Transverse colon (tissue), 4 donors: ENCODE data around the gene AXIN1. TPM values are rescaled to one million over a fixed set of nuclear protein-coding genes. Genes with fewer than 3 reads are reported as not detected.
A peak's percentile ranks its signal among the peaks of the same experiment; 100 is the strongest.

Experiments used
- DNase-seq: peaks from one replicate; pipeline ENCODE4 v3.0.0-alpha.2; 2019
- H3K27ac ChIP-seq, 4 donors: fragments of 200-600 bp; sonication (generic); 2 replicates each; pipeline ENCODE4 v1.5.1; 2016 to 2018; ENCODE audit warnings: inconsistent platforms in 4 of 4
- H3K27me3 ChIP-seq: fragments of 200-600 bp; sonication (generic); 2 replicates; pipeline ENCODE4 v1.5.1; 2017; ENCODE audit warnings: inconsistent platforms
- H3K36me3 ChIP-seq, 4 donors: fragments of 200-600 bp; sonication (generic); 2 replicates each; pipeline ENCODE4 v1.5.1; 2017 to 2019; ENCODE audit warnings: inconsistent platforms in 4 of 4
- H3K4me1 ChIP-seq, 4 donors: fragments of 200-600 bp; sonication (generic); 2 replicates each; pipeline ENCODE4 v1.5.1; 2017 to 2020; ENCODE audit warnings: inconsistent platforms in 4 of 4
- H3K4me3 ChIP-seq, 4 donors: fragments of 200-600 bp; sonication (generic); 1 replicate in 1 of 4; 2 replicates in 3 of 4; pipeline versions ENCODE4 v1.5.1 to v1.6.1; 2017 to 2019; ENCODE audit warnings: inconsistent platforms in 4 of 4
- H3K9me3 ChIP-seq, 2 donors: fragments of 200-600 bp; sonication (generic); 2 replicates each; pipeline ENCODE4 v1.5.1; 2017 to 2019; ENCODE audit warnings: inconsistent platforms in 2 of 2
- CTCF ChIP-seq, 5 experiments: fragments of 200-600 bp in 3 of 5; fragments of 450-650 bp in 2 of 5; sonication (generic) in 3 of 5; IDR thresholded peaks; 1 replicate in 2 of 5; 2 replicates in 3 of 5; pipeline ENCODE4 v1.5.1; 2016 to 2017; ENCODE audit warnings: antibody characterized with exemption in 5 of 5, inconsistent platforms in 3 of 5, mild to moderate bottlenecking in 2 of 5, moderate library complexity in 1 of 5
- EP300 ChIP-seq: sonication (generic); formaldehyde crosslinking; IDR thresholded peaks from one replicate; pipeline ENCODE4 v1.6.1; 2017; ENCODE audit warnings: antibody characterized with exemption, low read depth
- POLR2A ChIP-seq: fragments of 450-650 bp; IDR thresholded peaks from one replicate; pipeline ENCODE4 v1.6.1; 2016; ENCODE audit warnings: antibody characterized with exemption, mild to moderate bottlenecking, moderate library complexity
- POLR2AphosphoS5 ChIP-seq, 3 donors: sonication (generic); formaldehyde crosslinking; IDR thresholded peaks; one replicate each; pipeline ENCODE4 v1.6.1; 2016; ENCODE audit warnings: antibody characterized with exemption in 3 of 3
- WGBS, 2 donors: methylation state at CpG; one replicate each; pipeline ENCODE4 v1.1.5; 2018; ENCODE audit warnings: low coverage in 1 of 2; 5-methylcytosine and 5-hydroxymethylcytosine counted together
- in situ Hi-C, 4 donors: fragments of 200-750 bp; cut with MboI; loops; one replicate each; pipeline versions ENCODE4 v1.15.0 to v1.15.1; 2017; ENCODE audit warnings: low sequenced_read_pairs in 3 of 4, low pct_ligation_motif_present in 1 of 4, low pct_unique_long_range_greater_than_20kb in 1 of 4
- intact Hi-C: fragments of 100-400 bp; cut with DNase I; formaldehyde crosslinking; loops from one replicate; pipeline ENCODE4 v1.15.1; 2023; ENCODE audit warnings: low total_unique reads
- total RNA-seq, 4 donors: library from RNA; depleted of rRNA; stranded (reverse); fragments of >200 nt; gene quantifications; one replicate each; pipeline ENCODE4 v1.1.0, GENCODE V29; 2016

The AXIN1 gene
- total RNA-seq, 4 donors from 2014 or later = 41.4 to 73.7 (median 58.7) TPM

GRCh38 chr16:240559-240958, 112.0 kb downstream of the AXIN1 start:
- WGBS, 2 donors = 89% methylated on average over 8 of the region's 8 CpGs; no CpG with 5 or more reads in 1 of the 2 donors
- no peaks in the 10 kb centered on the region for H3K9me3 ChIP-seq
- intact Hi-C loops = loop anchor here (10.0 kb wide), 1 partner anchor 114 kb away; the partner anchor contains the start of gene AXIN1
- no peaks in the 10 kb centered on the region for H3K36me3 ChIP-seq
- H3K4me3 ChIP-seq = no peak overlapping the region
- TF ChIP-seq EP300 (no peak), POLR2AphosphoS5 (IDR thresholded peaks at IDR 0.05) (no peak), POLR2A (no peak)
- DNase-seq = no peak
- H3K27ac ChIP-seq = peak overlapping the region in 3 of 4 donors; percentile 16 to 43 (median 18)
- H3K27me3 ChIP-seq = no peaks in the 10 kb centered on the region
- in situ Hi-C loops = no loop called here
- peaks cover 11 to 42% (median 17%) of the 10 kb centered on the region in 4 donors for H3K4me1 ChIP-seq

- no peak overlapping the region for H3K4me3 ChIP-seq
- WGBS, 2 donors = 77 to 83% methylated on average over 2 to 3 of the region's 3 CpGs
- H3K9me3 ChIP-seq = no peaks in the 10 kb centered on the region
- in situ Hi-C loops (no loop called here), intact Hi-C loops (loop anchor here (10.0 kb wide), 1 partner anchor 115 kb away; the partner anchor contains the start of gene AXIN1)
- H3K36me3 ChIP-seq = no peaks in the 10 kb centered on the region
- H3K27me3 ChIP-seq = no peaks in the 10 kb centered on the region
- peak overlapping the region; percentile 16 to 45 (median 23) for H3K27ac ChIP-seq
- TF ChIP-seq CTCF (IDR thresholded peaks at IDR 0.05) = no peak
- peaks cover 12 to 44% (median 21%) of the 10 kb centered on the region in 4 donors for H3K4me1 ChIP-seq
- no peak for DNase-seq
Measured at GRCh38 chr16:239948-240277, 112.6 kb downstream of the AXIN1 start.

Other genes starting within 250 kb of the AXIN1 start
- gene NPRL3, start 214.1 kb downstream of the AXIN1 start, total RNA-seq = 10 to 100 TPM; 12.8 to 99.5 (median 22.6) TPM
- gene HBZ, start 200.1 kb downstream of the AXIN1 start, total RNA-seq = not detected
- not detected for gene HBM, start 186.7 kb downstream of the AXIN1 start, total RNA-seq
- 10 to 100 TPM in 1 of 4 donors, 1 to 10 TPM in 2, not detected in 1; 1.8 to 10.8 (median 7.0) TPM for gene HBA2, start 179.8 kb downstream of the AXIN1 start, total RNA-seq
- gene HBA1, start 176.0 kb downstream of the AXIN1 start, total RNA-seq = 1 to 10 TPM in 1 of 4 donors, not detected in 3; 4.4 TPM
- not detected for gene HBQ1, start 172.3 kb downstream of the AXIN1 start, total RNA-seq
- gene LUC7L, start 123.3 kb downstream of the AXIN1 start, total RNA-seq = 100 to 1,000 TPM in 3 of 4 donors, 10 to 100 TPM in 1; 85.1 to 316 (median 153) TPM
- 100 to 1,000 TPM in 2 of 4 donors, 10 to 100 TPM in 2; 55.4 to 328 (median 112) TPM for gene FAM234A, start 117.9 kb downstream of the AXIN1 start, total RNA-seq
- gene RGS11, start 76.8 kb downstream of the AXIN1 start, total RNA-seq = 10 to 100 TPM in 1 of 4 donors, 1 to 10 TPM in 3; 2.0 to 24.3 (median 6.7) TPM
- gene ARHGDIG, start 72.1 kb downstream of the AXIN1 start, total RNA-seq = under 1 TPM in 1 of 4 donors, not detected in 3; 0.95 TPM
- gene PDIA2, start 69.6 kb downstream of the AXIN1 start, total RNA-seq = 1 to 10 TPM in 1 of 4 donors, under 1 TPM in 2, not detected in 1; 0.55 to 2.6 (median 0.79) TPM
- 10 to 100 TPM; 24.7 to 81.2 (median 53.0) TPM for gene MRPL28, start 17.8 kb upstream of the AXIN1 start, total RNA-seq
- gene PGAP6, start 29.3 kb upstream of the AXIN1 start, total RNA-seq = 100 to 1,000 TPM; 105 to 300 (median 179) TPM
- 10 to 100 TPM; 37.5 to 82.3 (median 58.1) TPM for gene NME4, start 44.5 kb upstream of the AXIN1 start, total RNA-seq
- 100 to 1,000 TPM in 2 of 4 donors, 10 to 100 TPM in 2; 65.7 to 148 (median 108) TPM for gene DECR2, start 49.2 kb upstream of the AXIN1 start, total RNA-seq
- 10 to 100 TPM; 21.6 to 56.5 (median 42.2) TPM for gene RAB11FIP3, start 72.9 kb upstream of the AXIN1 start, total RNA-seq
- gene CAPN15, start 175.0 kb upstream of the AXIN1 start, total RNA-seq = 100 to 1,000 TPM; 108 to 388 (median 175) TPM
- gene PRR35, start 207.7 kb upstream of the AXIN1 start, total RNA-seq = not detected
- under 1 TPM in 3 of 4 donors, not detected in 1; 0.55 to 0.75 (median 0.64) TPM for gene NHLRC4, start 214.3 kb upstream of the AXIN1 start, total RNA-seq
- 100 to 1,000 TPM in 1 of 4 donors, 10 to 100 TPM in 3; 37.4 to 115 (median 56.0) TPM for gene PIGQ, start 217.2 kb upstream of the AXIN1 start, total RNA-seq
- 100 to 1,000 TPM in 2 of 4 donors, 10 to 100 TPM in 2; 54.8 to 111 (median 83.5) TPM for gene RAB40C, start 237.3 kb upstream of the AXIN1 start, total RNA-seq